NCI-H1694 treated with DMSO at 0.1 percent for 48 hours (cell line): ENCODE measurements around the gene FAM240A.

ENCODE experiments used
- DNase-seq: peaks from one replicate; lab custom pipeline; 2025; lab: John Stamatoyannopoulos, UW

Gene FAM240A

DNA sequence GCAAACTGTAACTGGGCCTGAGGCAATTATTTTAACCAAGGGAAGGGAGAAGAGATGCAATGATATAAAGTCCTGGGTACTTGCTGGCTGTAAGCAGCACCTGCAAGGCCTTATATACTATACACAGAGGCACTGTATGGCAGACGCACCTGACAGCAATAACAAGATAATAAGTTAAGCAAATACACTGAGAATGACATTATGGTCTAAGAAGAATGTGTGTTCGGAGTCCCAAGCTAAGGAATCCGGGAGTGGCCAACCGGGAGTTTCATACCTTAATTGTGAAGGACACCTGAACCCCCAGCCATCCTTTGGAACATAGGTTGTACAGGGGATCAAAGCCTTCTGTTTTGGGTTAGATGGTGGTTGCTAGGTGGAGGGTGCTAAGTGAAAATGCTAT is 13.7 kb downstream of the FAM240A start:
- DNase-seq = no peak

GRCh38 chr3:46627078-46627477 is 14.8 kb downstream of the FAM240A start:
- no peak for DNase-seq

- no peak for DNase-seq
Measured at GRCh38 chr3:46628901-46629369, 16.6 kb downstream of the FAM240A start.

GRCh38 chr3:46629551-46630517 is 17.5 kb downstream of the FAM240A start:
- DNase-seq = peak; percentile 30

DNA sequence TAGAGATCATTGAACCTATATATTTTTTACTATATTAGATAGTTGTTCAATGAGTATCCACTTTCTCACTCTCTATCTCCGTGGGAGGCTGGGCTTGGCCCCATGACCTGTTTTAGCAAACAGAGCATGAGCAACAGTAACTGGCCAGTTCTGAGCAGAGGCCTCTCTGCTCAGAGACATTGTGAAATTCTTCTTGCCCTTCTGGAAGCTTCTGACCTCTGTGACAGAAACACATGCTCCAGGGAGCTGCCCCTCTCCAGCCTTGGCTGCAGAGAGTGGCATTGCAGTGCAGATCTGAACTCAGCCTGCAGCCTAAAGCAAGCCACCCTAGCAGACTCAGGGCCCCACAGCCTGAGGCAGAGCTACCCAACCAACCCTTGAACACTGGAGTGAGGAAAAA is 20.5 kb downstream of the FAM240A start:
- DNase-seq = no peak

DNA sequence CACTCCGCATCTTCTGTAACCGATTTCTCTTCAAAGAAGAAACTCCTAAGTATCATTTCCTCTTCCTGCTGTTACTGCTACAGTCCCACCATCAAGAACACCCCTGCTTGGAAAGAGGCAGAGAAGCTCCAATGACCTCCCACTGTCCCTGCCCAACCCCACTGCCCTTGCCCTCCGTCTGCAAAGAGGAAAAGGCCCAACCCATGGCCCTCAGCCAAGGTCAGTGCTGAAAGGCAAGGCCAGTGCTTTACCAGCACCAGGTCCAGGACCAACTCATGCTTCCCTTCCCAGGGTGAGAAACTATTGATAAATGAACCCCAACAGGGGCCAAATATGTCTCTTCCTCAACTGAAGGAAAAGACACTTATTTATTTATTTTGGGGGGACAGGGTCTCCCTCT is 22.5 kb downstream of the FAM240A start:
- no peak for DNase-seq

DNA sequence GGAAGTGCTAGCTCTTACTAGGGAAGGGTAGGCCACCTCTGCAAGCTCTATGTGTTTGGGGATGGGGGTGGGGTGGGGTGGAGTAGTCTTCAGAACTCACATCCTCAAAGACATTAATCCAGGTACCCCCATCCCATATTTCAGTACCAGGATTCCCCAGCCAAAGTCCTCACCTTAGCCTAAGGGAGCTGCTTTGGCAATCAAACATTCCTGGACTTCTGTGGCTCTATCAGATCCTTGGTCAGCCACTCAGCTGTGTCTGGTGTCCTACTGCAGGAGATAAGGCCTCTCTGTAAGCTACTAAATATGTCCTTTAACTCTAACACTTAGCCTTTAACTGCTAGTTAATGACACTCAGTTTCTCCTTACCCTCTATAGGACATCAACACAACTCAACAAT is 26.9 kb downstream of the FAM240A start:
- no peak for DNase-seq

- DNase-seq = no peak
Measured at GRCh38 chr3:46640927-46641326, 28.6 kb downstream of the FAM240A start.

DNA sequence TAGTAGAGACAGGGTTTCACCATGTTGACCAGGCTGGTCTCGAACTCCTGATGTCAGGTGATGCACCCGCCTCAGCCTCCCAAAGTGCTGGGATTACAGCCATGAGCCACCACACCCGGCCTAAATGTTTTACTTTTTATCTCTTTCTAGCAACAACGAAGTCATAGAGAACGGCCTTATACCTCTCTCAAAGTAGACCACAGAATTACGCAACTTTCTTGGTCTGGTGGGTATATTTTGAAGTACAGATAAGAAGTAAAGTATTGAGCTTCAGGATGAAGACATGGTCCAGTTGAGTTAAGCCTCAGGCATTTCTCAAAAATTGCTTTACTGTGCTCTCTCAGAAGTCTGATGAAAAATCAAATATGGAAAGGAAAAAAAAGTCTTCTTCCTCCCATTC is 30.6 kb downstream of the FAM240A start:
- no peak for DNase-seq

GRCh38 chr3:46643701-46644100 is 31.4 kb downstream of the FAM240A start:
- DNase-seq = no peak

- DNase-seq = no peak
Measured at GRCh38 chr3:46646700-46647099, 34.4 kb downstream of the FAM240A start.

GRCh38 chr3:46648096-46648495 is 35.8 kb downstream of the FAM240A start:
- no peak for DNase-seq

GRCh38 chr3:46649436-46649835 is 37.1 kb downstream of the FAM240A start:
- DNase-seq = no peak

- DNase-seq = no peak
Measured at GRCh38 chr3:46651084-46651483, 38.8 kb downstream of the FAM240A start.

DNA sequence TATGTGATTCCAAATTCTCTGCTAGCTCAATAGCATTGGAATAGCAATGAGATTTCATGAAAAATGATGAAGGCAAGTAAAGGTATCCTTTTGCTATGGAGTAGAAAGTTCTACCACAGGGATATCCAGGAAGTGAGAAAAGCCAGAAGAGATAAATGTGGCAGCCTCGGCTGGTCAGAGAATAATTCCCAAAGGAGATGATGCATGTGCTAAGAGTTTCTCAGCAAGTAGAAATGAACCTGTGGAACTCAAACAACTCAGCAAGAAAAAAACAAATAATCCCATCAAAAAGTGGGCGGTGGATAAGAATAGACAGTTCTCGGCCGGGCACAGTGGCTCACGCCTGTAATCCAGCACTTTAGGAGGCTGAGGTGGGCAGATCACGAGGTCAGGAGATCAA is 42.9 kb downstream of the FAM240A start:
- no peak for DNase-seq

DNA sequence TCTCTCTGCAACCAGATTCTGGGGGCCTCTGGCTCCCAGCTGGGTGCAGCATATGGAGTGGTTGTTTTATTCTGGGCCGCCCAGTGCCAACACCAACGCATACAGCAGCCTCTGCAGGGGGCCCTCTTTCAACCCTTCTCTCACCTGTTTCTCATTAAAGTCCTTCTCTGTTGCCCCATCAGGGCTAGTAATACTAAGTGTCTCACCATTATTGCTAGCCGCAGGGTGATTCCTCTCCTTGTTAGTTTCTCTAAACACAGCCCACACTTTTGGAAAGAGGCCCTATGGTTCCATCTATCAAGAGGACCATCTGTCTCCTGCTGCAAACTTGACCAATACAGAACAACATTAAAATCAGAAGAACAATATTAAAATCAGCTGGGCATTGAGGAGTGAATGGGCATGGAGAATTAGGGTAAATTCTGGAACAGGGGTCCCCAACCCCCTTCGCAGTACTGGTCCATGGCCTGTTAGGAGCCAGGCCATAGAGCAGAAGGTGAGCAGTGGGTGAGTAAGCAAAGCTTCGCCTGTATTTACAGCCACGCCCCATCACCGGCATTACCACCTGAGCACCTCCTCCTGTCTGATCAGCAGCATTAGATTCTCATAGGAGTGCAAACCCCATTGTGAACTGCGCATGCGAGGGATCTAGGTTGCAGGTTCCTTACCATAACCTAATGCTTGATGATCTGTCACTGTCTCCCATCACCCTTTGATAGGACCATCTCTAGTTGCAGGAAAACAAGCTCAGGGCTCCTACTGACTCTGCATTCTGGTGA is 44.6 kb downstream of the FAM240A start:
- DNase-seq = no peak

- no peak for DNase-seq
Measured at GRCh38 chr3:46659285-46659684, 47.0 kb downstream of the FAM240A start.

GRCh38 chr3:46660003-46660402 is 47.7 kb downstream of the FAM240A start:
- no peak for DNase-seq

GRCh38 chr3:46660543-46661523 is 48.5 kb downstream of the FAM240A start:
- no peak for DNase-seq

- DNase-seq = no peak
Measured at GRCh38 chr3:46661776-46662766, 49.7 kb downstream of the FAM240A start.
